RWPE1 (cell line): Measurements from ENCODE around the gene S100A9.

Source experiments
- CTCF ChIA-PET: fragments of 350-600 bp; sonication (Branson Sonifier 250); formaldehyde crosslinking; extraction: SDS; loops from one replicate; lab custom pipeline; 2021; lab: Yijun Ruan, JAX
- POLR2A ChIA-PET: fragments of 400-600 bp; formaldehyde crosslinking; extraction: SDS; loops from one replicate; lab custom pipeline; 2020; ENCODE audit warnings: antibody characterized with exemption; ENCODE audit not compliant: low non-redundant PET; lab: Yijun Ruan, JAX
- DNase-seq: peaks from one replicate; pipeline ENCODE4 v3.0.0; 2012; ENCODE audit warnings: low spot score
- H3K27ac ChIP-seq: fragments of 450-650 bp; 2 replicates; pipeline ENCODE4 v1.5.1; 2017
- CTCF ChIP-seq: fragments of 450-650 bp; conservative IDR thresholded peaks from 2 replicates; pipeline ENCODE4 v1.5.1; 2017; ENCODE audit warnings: low read depth, mild to moderate bottlenecking

The S100A9 gene

GRCh38 chr1:153364766-153365666 is 7.4 kb downstream of the S100A9 start:
- peak overlapping the region; percentile 75 for H3K27ac ChIP-seq
- CTCF ChIA-PET, result interaction anchor here (1.0 to 1.4 kb wide), 2 partner anchors 10 to 129 kb away, joined by 3 read pairs; no protein-coding TSS in a partner anchor
- TF ChIP-seq CTCF, result no peak
- peak; percentile 48 for DNase-seq
- POLR2A ChIA-PET, result interaction anchor here (0.6 to 1.0 kb wide), 2 partner anchors 11 to 1413 kb away, joined by 4 to 9 read pairs; partner anchors contain the start of gene S100A12

- H3K27ac ChIP-seq, result peak overlapping the region; percentile 75
- TF ChIP-seq CTCF, result no peak
- CTCF ChIA-PET, result interaction anchor here (1.0 to 1.4 kb wide), 2 partner anchors 11 to 129 kb away, joined by 3 read pairs; no protein-coding TSS in a partner anchor
- POLR2A ChIA-PET, result no interaction called here
- no peak for DNase-seq
These were observed 8.0 kb downstream of the S100A9 start for GRCh38 chr1:153365696-153366095.

- H3K27ac ChIP-seq, result no peak overlapping the region
- no peak for TF ChIP-seq CTCF
- no peak for DNase-seq
- POLR2A ChIA-PET, result no interaction called here
- CTCF ChIA-PET, result no interaction called here
These were observed 8.6 kb downstream of the S100A9 start for GRCh38 chr1:153366261-153366660.

- no peak for DNase-seq
- ChIA-PET POLR2A (no interaction called here), CTCF (interaction anchor here (0.7 kb wide), 1 partner anchor 12 kb away, joined by 3 read pairs; no protein-coding TSS in a partner anchor)
- no peak for TF ChIP-seq CTCF
- H3K27ac ChIP-seq, result no peak overlapping the region
These were observed 9.4 kb downstream of the S100A9 start for GRCh38 chr1:153367090-153367489.

- ChIA-PET CTCF (interaction anchor here (0.6 kb wide), 2 partner anchors 127 to 272 kb away, joined by 3 to 4 read pairs; no protein-coding TSS in a partner anchor), POLR2A (no interaction called here)
- no peak for DNase-seq
- H3K27ac ChIP-seq, result no peak overlapping the region
- no peak for TF ChIP-seq CTCF
These were observed 10.8 kb downstream of the S100A9 start for GRCh38 chr1:153368495-153368894.

- CTCF ChIA-PET, result no interaction called here
- no peak for TF ChIP-seq CTCF
- POLR2A ChIA-PET, result no interaction called here
- DNase-seq, result no peak
- H3K27ac ChIP-seq, result no peak overlapping the region
These were observed 12.5 kb downstream of the S100A9 start for GRCh38 chr1:153370146-153370545.
